ENCODE measurements around the gene MKX. TPM values are rescaled to one million over a fixed set of nuclear protein-coding genes. Genes with fewer than 3 reads are reported as not detected.

The MKX gene
- total and polyA plus RNA-seq, 3 experiments from 2014 or later, result 0.20 to 0.29 TPM; not detected in 1

GRCh38 chr10:27770181-27770580 lies 24.6 kb upstream of the MKX start:
- H3K27ac ChIP-seq (ENCODE audit: low read depth, low read length), result no peak overlapping the region
- ChIA-PET POLR2A (no interaction called here), CTCF (no interaction called here)
- no peaks in the 10 kb centered on the region for H3K9me3 ChIP-seq (ENCODE audit: low read length)
- H3K4me1 Mint-ChIP-seq, result peaks cover 0 to 4% (median 0%) of the 10 kb centered on the region in 3 donors
- H3K9me3 Mint-ChIP-seq, result no peaks in the 10 kb centered on the region
- no peaks in the 10 kb centered on the region for H3K4me1 ChIP-seq (ENCODE audit: insufficient read depth, low read length)
- no peaks in the 10 kb centered on the region for H3K36me3 ChIP-seq (ENCODE audit: insufficient read depth, low read length)
- H3K4me3 ChIP-seq (ENCODE audit: low read length), result no peak overlapping the region
- H3K36me3 Mint-ChIP-seq, result no peaks in the 10 kb centered on the region
- H3K27me3 Mint-ChIP-seq, result peaks cover 30 to 52% of the 10 kb centered on the region in 2 donors
- H3K27ac Mint-ChIP-seq, result no peak overlapping the region
- H3K4me3 Mint-ChIP-seq, result no peak overlapping the region
- no peaks in the 10 kb centered on the region for H3K27me3 ChIP-seq (ENCODE audit: insufficient read depth, low read length, poor library complexity, severe bottlenecking)
- no peak for DNase-seq

GRCh38 chr10:27760867-27761266 lies 15.2 kb upstream of the MKX start:
- ChIA-PET CTCF (no interaction called here), POLR2A (no interaction called here)
- Histone ChIP-seq H3K27me3 (ENCODE audit: insufficient read depth, low read length, poor library complexity, severe bottlenecking) (no peaks in the 10 kb centered on the region), H3K4me3 (ENCODE audit: low read length) (no peak overlapping the region), H3K36me3 (ENCODE audit: insufficient read depth, low read length) (no peaks in the 10 kb centered on the region), H3K27ac (ENCODE audit: low read depth, low read length) (no peak overlapping the region), H3K9me3 (ENCODE audit: low read length) (no peaks in the 10 kb centered on the region), H3K4me1 (ENCODE audit: insufficient read depth, low read length) (no peaks in the 10 kb centered on the region)
- no peak overlapping the region for H3K27ac Mint-ChIP-seq
- peaks cover 7 to 13% of the 10 kb centered on the region in 2 donors for H3K27me3 Mint-ChIP-seq
- no peaks in the 10 kb centered on the region for H3K4me1 Mint-ChIP-seq
- no peak for DNase-seq
- no peaks in the 10 kb centered on the region for H3K36me3 Mint-ChIP-seq
- H3K4me3 Mint-ChIP-seq, result no peak overlapping the region
- H3K9me3 Mint-ChIP-seq, result no peaks in the 10 kb centered on the region

DNA sequence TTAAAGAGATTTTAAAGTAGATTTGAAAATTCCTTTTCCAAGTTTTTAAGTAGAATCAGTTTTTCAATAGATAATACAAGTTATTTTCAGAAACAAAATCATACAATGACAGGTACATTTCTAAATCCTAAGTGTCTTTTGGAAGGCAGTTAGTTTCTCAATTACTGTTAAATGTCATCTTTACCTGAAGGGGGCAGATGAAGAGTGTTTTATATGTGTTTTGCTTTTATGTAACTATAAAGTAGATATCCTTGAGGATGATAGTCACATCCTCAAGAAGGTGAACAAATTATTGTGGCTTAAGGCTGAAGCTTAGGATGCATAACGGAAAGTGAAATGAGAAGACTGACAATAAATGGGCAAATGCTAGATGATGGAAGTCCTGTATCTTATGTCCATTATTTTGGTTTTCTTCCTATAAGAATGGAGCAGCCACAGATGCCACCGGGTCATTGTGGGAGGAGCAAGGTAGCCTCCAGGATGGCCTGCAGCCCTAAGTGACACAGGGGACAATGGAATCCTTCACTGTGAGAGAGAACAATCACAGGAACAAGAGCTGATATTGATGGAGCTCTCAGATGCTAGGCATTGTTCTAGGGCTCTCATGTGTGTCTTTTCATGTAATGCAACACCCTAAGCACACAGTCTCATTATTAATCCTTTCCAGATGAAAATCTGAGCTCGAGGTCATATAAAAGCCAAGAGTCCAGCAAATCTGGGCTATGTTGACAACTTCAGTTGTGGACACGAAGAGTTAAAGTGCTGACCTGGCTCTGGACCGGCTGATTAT lies 14.1 kb upstream of the MKX start:
- H3K27me3 Mint-ChIP-seq, result peaks cover 7 to 25% of the 10 kb centered on the region in 2 donors
- H3K36me3 Mint-ChIP-seq, result no peaks in the 10 kb centered on the region
- POLR2A ChIA-PET, result no interaction called here

DNA sequence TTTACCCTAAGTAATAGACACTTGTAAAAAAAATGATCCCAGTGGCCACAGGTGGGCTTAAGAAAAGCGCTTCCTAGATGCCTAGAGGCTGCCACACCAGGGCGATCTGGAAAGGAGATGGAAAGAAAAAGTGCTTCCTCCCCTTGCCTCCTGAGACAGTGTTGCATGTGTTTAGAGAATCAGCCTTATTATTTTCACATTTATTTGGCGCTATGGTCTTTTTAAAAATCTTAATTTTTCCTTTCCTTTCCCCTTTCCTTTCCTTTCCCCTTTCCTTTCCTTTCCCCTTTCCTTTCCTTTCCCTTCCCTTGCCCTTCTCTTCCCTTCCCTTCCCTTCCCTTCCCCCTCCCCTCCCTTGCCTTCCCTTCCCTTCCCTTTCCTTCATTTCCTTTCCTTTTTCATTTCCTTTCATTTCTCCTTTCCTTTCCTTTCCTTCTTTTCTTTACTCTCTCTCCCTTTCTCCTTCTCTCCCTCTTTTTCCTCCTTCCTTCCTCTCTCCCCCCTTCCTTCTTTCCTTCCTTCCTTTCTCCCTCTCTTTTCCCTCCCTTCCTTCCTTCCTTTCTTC lies 7.1 kb upstream of the MKX start:
- Mint-ChIP-seq H3K27ac (no peak overlapping the region), H3K4me1 (no peaks in the 10 kb centered on the region), H3K9me3 (no peaks in the 10 kb centered on the region), H3K27me3 (peaks cover 21 to 69% of the 10 kb centered on the region in 2 donors), H3K4me3 (no peak overlapping the region), H3K36me3 (peaks cover 0 to 4% (median 0%) of the 10 kb centered on the region in 3 donors)
- Histone ChIP-seq H3K4me1 (ENCODE audit: insufficient read depth, low read length) (no peaks in the 10 kb centered on the region), H3K36me3 (ENCODE audit: insufficient read depth, low read length) (no peaks in the 10 kb centered on the region), H3K4me3 (ENCODE audit: low read length) (no peak overlapping the region), H3K27me3 (ENCODE audit: insufficient read depth, low read length, poor library complexity, severe bottlenecking) (no peaks in the 10 kb centered on the region), H3K27ac (ENCODE audit: low read depth, low read length) (no peak overlapping the region), H3K9me3 (ENCODE audit: low read length) (no peaks in the 10 kb centered on the region)
- no peak for DNase-seq
- POLR2A ChIA-PET, result no interaction called here
- CTCF ChIA-PET, result interaction anchor here (1.1 kb wide), 1 partner anchor 10 kb away, joined by 3 read pairs; no protein-coding TSS in a partner anchor

More for the DNA sequence above, 14.1 kb upstream of the MKX start:
- Histone ChIP-seq H3K27me3 (ENCODE audit: insufficient read depth, low read length, poor library complexity, severe bottlenecking) (no peaks in the 10 kb centered on the region), H3K4me3 (ENCODE audit: low read length) (no peak overlapping the region), H3K36me3 (ENCODE audit: insufficient read depth, low read length) (no peaks in the 10 kb centered on the region), H3K27ac (ENCODE audit: low read depth, low read length) (no peak overlapping the region), H3K4me1 (ENCODE audit: insufficient read depth, low read length) (no peaks in the 10 kb centered on the region), H3K9me3 (ENCODE audit: low read length) (no peaks in the 10 kb centered on the region)
- no peaks in the 10 kb centered on the region for H3K4me1 Mint-ChIP-seq
- no peak overlapping the region for H3K27ac Mint-ChIP-seq
- DNase-seq, result no peak
- H3K4me3 Mint-ChIP-seq, result no peak overlapping the region
- CTCF ChIA-PET, result interaction anchor here (1.4 kb wide), 1 partner anchor 19 kb away, joined by 3 read pairs; no protein-coding TSS in a partner anchor
- no peaks in the 10 kb centered on the region for H3K9me3 Mint-ChIP-seq

DNA sequence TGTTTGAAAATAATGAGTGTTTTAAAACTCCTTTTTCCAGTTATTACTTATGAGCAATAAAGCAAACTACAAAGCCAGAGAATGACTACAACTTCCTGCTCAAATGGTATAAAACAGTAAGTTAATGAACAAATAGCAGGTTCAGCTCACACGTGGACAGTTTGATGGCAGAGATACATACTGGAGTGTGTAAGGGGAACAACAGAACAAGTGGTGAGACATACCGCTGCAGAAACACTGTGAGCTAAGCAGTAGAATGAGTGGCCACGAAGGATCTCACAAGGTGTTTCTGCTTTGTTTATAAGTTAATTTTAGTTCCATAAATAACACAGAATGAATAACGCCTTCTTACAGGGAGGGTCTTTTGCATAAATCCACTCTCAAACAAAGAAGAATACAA lies 3.0 kb upstream of the MKX start:
- Histone ChIP-seq H3K4me3 (ENCODE audit: low read length) (no peak overlapping the region), H3K36me3 (ENCODE audit: insufficient read depth, low read length) (no peaks in the 10 kb centered on the region), H3K27me3 (ENCODE audit: insufficient read depth, low read length, poor library complexity, severe bottlenecking) (peaks cover 36% of the 10 kb centered on the region), H3K4me1 (ENCODE audit: insufficient read depth, low read length) (peaks cover 31% of the 10 kb centered on the region), H3K9me3 (ENCODE audit: low read length) (no peaks in the 10 kb centered on the region), H3K27ac (ENCODE audit: low read depth, low read length) (no peak overlapping the region)
- Mint-ChIP-seq H3K9me3 (no peaks in the 10 kb centered on the region), H3K4me1 (peaks cover 23 to 32% (median 29%) of the 10 kb centered on the region in 3 donors), H3K36me3 (peaks cover 0 to 4% (median 0%) of the 10 kb centered on the region in 3 donors), H3K27me3 (peaks cover 42 to 78% of the 10 kb centered on the region in 2 donors), H3K27ac (no peak overlapping the region), H3K4me3 (no peak overlapping the region)
- no peak for DNase-seq
- CTCF ChIA-PET, result no interaction called here
- POLR2A ChIA-PET, result no interaction called here

- H3K4me3 Mint-ChIP-seq, result peak overlapping the region in 3 of 7 donors; percentile 35 to 66 (median 63)
- H3K27me3 Mint-ChIP-seq, result peaks cover 42 to 74% of the 10 kb centered on the region in 2 donors
- Histone ChIP-seq H3K27ac (ENCODE audit: low read depth, low read length) (no peak overlapping the region), H3K36me3 (ENCODE audit: insufficient read depth, low read length) (no peaks in the 10 kb centered on the region), H3K9me3 (ENCODE audit: low read length) (no peaks in the 10 kb centered on the region), H3K4me1 (ENCODE audit: insufficient read depth, low read length) (peaks cover 34% of the 10 kb centered on the region), H3K4me3 (ENCODE audit: low read length) (no peak overlapping the region), H3K27me3 (ENCODE audit: insufficient read depth, low read length, poor library complexity, severe bottlenecking) (peaks cover 46% of the 10 kb centered on the region)
- H3K4me1 Mint-ChIP-seq, result peaks cover 24 to 40% (median 30%) of the 10 kb centered on the region in 3 donors
- no peaks in the 10 kb centered on the region for H3K9me3 Mint-ChIP-seq
- no peak for DNase-seq
- ChIA-PET POLR2A (no interaction called here), CTCF (interaction anchor here (1.3 kb wide), 1 partner anchor 8 kb away, joined by 3 read pairs; no protein-coding TSS in a partner anchor)
- peak overlapping the region in 1 of 8 donors; percentile 28 for H3K27ac Mint-ChIP-seq
- H3K36me3 Mint-ChIP-seq, result peaks cover 0 to 2% (median 0%) of the 10 kb centered on the region in 3 donors
Observed at GRCh38 chr10:27747096-27747451, 1.5 kb upstream of the MKX start.

DNA sequence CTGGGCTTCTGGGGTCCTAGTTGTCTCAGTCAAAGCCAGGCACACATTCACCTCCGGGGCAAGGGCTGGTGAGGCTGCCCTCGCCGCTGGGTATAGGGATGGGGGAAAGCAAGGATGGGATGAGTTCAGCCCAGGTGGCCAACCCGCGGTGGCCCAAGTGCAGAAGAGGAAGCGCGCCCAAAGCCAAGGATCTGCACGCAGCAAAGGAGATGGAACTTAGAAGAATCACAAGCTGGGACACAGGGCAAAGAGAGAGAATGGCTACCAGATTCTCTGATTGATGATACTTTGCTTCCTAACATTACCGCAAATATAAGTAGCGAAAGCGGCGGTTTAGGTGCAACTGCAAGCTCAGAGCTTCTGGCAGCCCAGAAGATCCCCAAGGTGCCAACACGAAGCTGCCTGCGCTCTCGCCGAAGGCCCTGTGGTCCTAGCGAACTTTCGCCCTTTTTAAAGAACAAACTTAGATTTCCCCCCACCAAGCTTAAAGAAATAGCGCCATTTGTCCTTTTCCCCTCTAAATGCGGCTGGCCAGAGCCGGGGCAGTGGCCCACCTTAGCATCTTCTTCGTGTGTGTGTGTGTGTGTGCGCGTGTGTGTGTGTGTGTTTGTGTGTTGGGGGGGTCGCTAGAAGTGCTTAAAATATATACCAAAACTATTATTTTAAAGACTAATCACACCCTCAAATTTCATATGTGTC lies 927 bp upstream of the MKX start:
- Mint-ChIP-seq H3K9me3 (no peaks in the 10 kb centered on the region), H3K4me1 (peaks cover 24 to 45% (median 30%) of the 10 kb centered on the region in 3 donors), H3K36me3 (no peaks in the 10 kb centered on the region), H3K27me3 (peaks cover 41 to 70% of the 10 kb centered on the region in 2 donors), H3K27ac (peak overlapping the region in 1 of 8 donors; percentile 59), H3K4me3 (peak overlapping the region; percentile 30 to 76 (median 63))
- Histone ChIP-seq H3K27ac (ENCODE audit: low read depth, low read length) (no peak overlapping the region), H3K4me1 (ENCODE audit: insufficient read depth, low read length) (peaks cover 39% of the 10 kb centered on the region), H3K27me3 (ENCODE audit: insufficient read depth, low read length, poor library complexity, severe bottlenecking) (peaks cover 51% of the 10 kb centered on the region), H3K4me3 (ENCODE audit: low read length) (peak overlapping the region; percentile 20), H3K36me3 (ENCODE audit: insufficient read depth, low read length) (no peaks in the 10 kb centered on the region), H3K9me3 (ENCODE audit: low read length) (no peaks in the 10 kb centered on the region)
- POLR2A ChIA-PET, result no interaction called here
- CTCF ChIA-PET, result interaction anchor here (1.3 kb wide), 1 partner anchor 9 kb away, joined by 3 read pairs; no protein-coding TSS in a partner anchor
- no peak for DNase-seq
